AG09309 (cell line): Measurements from ENCODE around the gene DEK.

Source experiments
- DNase-seq: peaks from one replicate; pipeline ENCODE4 v3.0.0-alpha.2; 2010; ENCODE audit warnings: low read depth
- H3K4me3 ChIP-seq: 2 replicates; pipeline ENCODE4 v1.5.1; 2011; ENCODE audit warnings: mild to moderate bottlenecking, low read depth, low read length, moderate library complexity; ENCODE audit not compliant: control insufficient read depth
- TF ChIP-seq, protein P1 (sequence below): IDR thresholded peaks from 2 replicates; pipeline ENCODE4 v1.5.1; 2011; ENCODE audit warnings: mild to moderate bottlenecking, low read depth, low read length, inconsistent platforms; ENCODE audit not compliant: insufficient read depth, control insufficient read depth; ENCODE audit errors: missing control alignments

DEK gene

DNA sequence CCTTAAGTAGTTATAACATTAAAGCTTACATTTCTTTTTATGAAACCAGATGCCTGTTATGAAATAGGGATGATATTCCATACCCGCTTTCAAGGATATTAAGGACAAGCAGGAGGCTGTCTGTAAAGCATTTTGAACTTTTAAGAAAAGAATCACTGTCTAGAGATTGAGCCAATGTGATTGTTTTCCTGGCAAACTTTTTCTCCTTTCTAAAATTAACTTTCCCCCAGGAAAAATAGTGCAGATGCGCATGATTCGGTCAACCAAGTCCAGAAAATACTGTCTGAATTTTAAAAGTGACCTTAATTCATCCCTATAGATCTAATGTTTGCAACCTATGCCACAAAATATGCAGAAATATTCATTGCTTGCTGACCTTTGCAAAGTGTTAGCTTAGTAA is 15.1 kb upstream of the DEK start:
- DNase-seq, result no peak
- H3K4me3 ChIP-seq, result no peak overlapping the region
- TF ChIP-seq, protein P1, sequence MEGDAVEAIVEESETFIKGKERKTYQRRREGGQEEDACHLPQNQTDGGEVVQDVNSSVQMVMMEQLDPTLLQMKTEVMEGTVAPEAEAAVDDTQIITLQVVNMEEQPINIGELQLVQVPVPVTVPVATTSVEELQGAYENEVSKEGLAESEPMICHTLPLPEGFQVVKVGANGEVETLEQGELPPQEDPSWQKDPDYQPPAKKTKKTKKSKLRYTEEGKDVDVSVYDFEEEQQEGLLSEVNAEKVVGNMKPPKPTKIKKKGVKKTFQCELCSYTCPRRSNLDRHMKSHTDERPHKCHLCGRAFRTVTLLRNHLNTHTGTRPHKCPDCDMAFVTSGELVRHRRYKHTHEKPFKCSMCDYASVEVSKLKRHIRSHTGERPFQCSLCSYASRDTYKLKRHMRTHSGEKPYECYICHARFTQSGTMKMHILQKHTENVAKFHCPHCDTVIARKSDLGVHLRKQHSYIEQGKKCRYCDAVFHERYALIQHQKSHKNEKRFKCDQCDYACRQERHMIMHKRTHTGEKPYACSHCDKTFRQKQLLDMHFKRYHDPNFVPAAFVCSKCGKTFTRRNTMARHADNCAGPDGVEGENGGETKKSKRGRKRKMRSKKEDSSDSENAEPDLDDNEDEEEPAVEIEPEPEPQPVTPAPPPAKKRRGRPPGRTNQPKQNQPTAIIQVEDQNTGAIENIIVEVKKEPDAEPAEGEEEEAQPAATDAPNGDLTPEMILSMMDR, result no peak

DNA sequence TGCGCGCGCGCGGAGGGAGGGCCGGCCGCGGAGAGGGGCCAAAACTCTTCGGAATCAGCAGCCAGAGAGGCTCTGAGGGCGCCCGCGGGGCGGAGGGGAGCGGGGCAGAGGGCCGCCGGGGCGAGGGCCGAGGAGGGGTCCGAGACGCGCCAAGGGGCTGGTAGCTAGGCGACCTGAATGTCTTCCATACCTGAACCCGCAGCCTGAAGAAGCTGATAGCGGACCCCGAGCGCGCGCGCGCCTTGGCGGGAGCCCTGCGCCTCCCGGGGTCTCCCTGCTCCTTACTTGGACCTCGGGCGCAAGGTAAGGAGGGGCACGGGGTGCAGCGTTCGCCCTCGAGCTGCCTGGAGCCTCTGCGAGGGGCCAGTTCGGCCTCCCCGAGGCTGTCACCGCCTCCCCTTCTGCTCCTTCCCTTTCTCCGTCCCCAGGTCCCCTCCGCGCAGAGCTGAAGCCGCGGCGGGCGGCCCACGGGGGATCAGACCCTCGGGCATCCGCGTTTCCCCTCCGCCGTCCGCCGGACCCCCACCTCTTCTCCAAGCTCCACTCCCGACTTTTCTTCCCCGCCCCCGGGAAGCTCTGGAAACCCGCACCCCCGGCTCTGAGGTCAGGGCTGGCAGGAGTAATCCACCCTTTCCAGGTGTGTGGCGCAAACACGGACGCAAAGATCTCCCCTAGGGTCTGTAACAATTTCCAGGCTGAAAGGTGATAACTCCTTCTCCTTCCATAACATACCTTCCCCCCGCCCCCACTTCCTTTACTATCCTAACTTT is 13.1 kb upstream of the DEK start:
- TF ChIP-seq, protein P1, result no peak
- peak overlapping the region; percentile 60 for H3K4me3 ChIP-seq
- DNase-seq, result no peak

DNA sequence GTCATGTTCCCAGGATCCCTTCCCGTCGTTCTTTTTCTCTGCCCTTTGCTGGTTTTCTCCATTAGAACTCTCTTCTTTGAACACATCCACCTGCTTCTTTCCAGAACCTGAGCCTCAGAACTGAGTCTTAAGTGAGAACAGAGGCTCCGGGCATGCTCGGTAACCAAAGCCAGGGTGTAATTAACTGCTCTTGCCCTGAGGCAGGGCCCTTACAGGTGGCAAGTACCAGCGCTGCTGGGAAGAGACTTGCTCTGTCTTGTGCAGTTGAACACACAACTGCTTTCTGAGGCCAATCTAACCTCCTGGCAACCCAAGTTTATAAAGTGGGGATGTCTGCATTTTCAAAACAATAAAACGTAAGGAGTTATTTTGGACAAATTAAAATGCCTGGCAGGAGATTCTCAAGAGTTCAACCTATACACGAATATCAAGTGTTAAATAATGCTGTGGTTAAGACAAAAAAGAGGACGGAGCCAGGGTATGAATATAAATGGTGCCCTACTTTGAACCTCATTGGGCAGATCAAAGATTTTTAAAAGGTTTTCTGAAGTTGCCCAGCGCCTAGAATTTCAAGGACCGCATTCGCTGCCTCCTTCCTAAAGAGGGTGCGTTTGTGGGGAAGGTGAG is 12.4 kb upstream of the DEK start:
- H3K4me3 ChIP-seq, result peak overlapping the region; percentile 60
- DNase-seq, result no peak
- TF ChIP-seq, protein P1, result no peak

DNA sequence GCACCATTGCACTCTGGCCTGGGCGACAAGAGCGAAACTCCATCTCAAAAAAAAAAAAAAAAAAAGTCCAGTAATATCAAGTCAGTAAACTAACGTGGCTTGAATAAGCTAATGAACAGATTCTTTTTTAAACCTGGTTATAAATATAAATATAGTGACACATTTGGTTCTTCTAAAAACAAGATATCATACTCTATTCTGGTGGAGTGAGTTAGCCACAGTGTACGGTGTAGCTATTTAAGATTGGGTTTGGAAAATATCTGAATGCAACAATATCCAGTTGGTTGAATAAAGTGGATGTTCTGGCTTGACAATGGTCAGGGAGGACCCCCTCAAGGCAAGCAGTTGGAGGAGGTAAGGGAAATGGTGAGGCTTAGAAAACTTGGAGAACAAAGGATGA is 5.9 kb upstream of the DEK start:
- TF ChIP-seq, protein P1, result no peak
- no peak overlapping the region for H3K4me3 ChIP-seq
- DNase-seq, result no peak

DNA sequence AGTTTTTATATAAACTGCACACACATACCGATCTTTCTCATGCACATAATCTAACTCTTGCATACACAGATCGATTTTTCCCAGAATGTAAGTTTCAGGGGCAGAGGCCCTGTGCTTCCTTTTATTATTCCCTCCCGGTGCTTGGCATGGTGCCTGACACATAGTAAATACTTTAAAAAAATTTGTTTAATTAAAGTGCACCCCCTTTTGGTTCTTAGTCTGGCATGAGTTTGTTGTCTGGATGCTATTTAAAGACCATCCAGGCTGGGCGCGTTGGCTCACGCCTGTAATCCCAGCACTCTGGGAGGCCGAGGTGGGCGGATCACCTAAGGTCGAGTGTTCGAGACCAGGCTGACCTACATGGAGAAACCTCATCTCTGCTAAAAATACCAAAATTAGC is 5.4 kb upstream of the DEK start:
- TF ChIP-seq, protein P1, result no peak
- no peak for DNase-seq
- H3K4me3 ChIP-seq, result no peak overlapping the region

GRCh38 chr6:18269253-18269652 is 4.9 kb upstream of the DEK start:
- TF ChIP-seq, protein P1, result no peak
- no peak for DNase-seq
- no peak overlapping the region for H3K4me3 ChIP-seq

DNA sequence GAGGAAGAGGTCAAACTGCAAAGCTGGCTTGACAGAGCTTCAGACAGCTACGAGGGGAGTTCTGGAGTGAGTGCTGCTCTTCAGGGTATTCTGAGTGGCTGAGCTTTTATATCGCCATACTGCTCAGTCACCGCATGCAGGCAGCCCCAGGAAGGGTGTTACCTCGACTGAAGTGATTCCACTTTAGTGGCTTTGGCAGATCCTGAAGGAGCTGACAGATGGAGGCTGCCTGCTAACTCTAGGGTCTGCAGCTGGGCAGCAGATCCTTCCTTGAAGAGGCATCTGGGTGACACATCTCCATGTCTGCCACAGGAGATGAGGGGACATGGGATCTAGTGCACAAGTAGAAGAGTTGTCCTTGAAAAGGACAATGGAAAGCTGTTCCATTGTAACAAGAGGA is 3.7 kb upstream of the DEK start:
- TF ChIP-seq, protein P1, result no peak
- no peak overlapping the region for H3K4me3 ChIP-seq
- no peak for DNase-seq
